Keratinocyte (primary cell): Measurements from ENCODE around the gene COG4. TPM values are rescaled to one million over a fixed set of nuclear protein-coding genes. Genes with fewer than 3 reads are reported as not detected.

Source experiments
- DNase-seq: peaks from one replicate; pipeline ENCODE4 v3.0.0-alpha.2; 2011; ENCODE audit warnings: low read depth, missing footprints, low spot score
- FAIRE-seq: peaks from 2 replicates; lab custom pipeline; 2011; peaks lifted over from hg19 to GRCh38; lab: Jason Lieb, UNC
- H2AFZ ChIP-seq: 2 replicates; pipeline ENCODE4 v1.6.0; 2012; ENCODE audit warnings: low read length, control low read depth, inconsistent platforms; ENCODE audit not compliant: control insufficient read depth
- H3K27ac ChIP-seq: 2 replicates; pipeline ENCODE4 v1.5.1; 2011; ENCODE audit warnings: low read length; ENCODE audit not compliant: control insufficient read depth, insufficient read depth
- H3K27me3 ChIP-seq: 3 replicates; pipeline ENCODE4 v1.6.0; 2011; ENCODE audit warnings: low read length; ENCODE audit not compliant: control insufficient read depth, insufficient read depth; ENCODE audit errors: extremely low read depth
- H3K36me3 ChIP-seq, 2 experiments: 2 replicates in 1 of 2; 3 replicates in 1 of 2; pipeline ENCODE4 v1.5.1; 2011; ENCODE audit warnings: low read length in 2 of 2, mild to moderate bottlenecking in 1 of 2; ENCODE audit not compliant: control insufficient read depth in 2 of 2, insufficient read depth in 2 of 2; ENCODE audit errors: extremely low read depth in 1 of 2
- H3K4me1 ChIP-seq: 3 replicates; pipeline ENCODE4 v1.5.1; 2011; ENCODE audit warnings: low read length; ENCODE audit not compliant: control insufficient read depth, insufficient read depth; ENCODE audit errors: extremely low read depth
- H3K4me2 ChIP-seq: 3 replicates; pipeline ENCODE4 v1.6.0; 2011; ENCODE audit warnings: low read depth, low read length; ENCODE audit not compliant: control insufficient read depth, insufficient read depth; ENCODE audit errors: extremely low read depth
- H3K4me3 ChIP-seq, 3 experiments: fragments of 200-600 bp in 1 of 3; sonication (generic) in 1 of 3; 2 replicates in 2 of 3; 3 replicates in 1 of 3; pipeline ENCODE4 v1.5.1; 2011 to 2016; ENCODE audit warnings: low read length in 3 of 3, mild to moderate bottlenecking in 3 of 3, control low read depth in 2 of 3, inconsistent platforms in 1 of 3, low read depth in 1 of 3, mixed read lengths in 1 of 3, mixed run types in 1 of 3, moderate library complexity in 1 of 3; ENCODE audit not compliant: control insufficient read depth in 2 of 3, insufficient read depth in 2 of 3; ENCODE audit errors: extremely low read depth in 1 of 3
- H3K79me2 ChIP-seq: 2 replicates; pipeline ENCODE4 v1.6.0; 2012; ENCODE audit warnings: low read length; ENCODE audit not compliant: control insufficient read depth, insufficient read depth
- H3K9ac ChIP-seq: 3 replicates; pipeline ENCODE4 v1.6.0; 2011; ENCODE audit warnings: low read length; ENCODE audit not compliant: control insufficient read depth, insufficient read depth; ENCODE audit errors: extremely low read depth
- H3K9me1 ChIP-seq: 3 replicates; pipeline ENCODE4 v1.6.0; 2011; ENCODE audit warnings: low read length; ENCODE audit not compliant: control insufficient read depth, insufficient read depth; ENCODE audit errors: extremely low read depth
- H3K9me3 ChIP-seq: 2 replicates; pipeline ENCODE4 v1.5.1; 2012; ENCODE audit warnings: low read depth, low read length; ENCODE audit not compliant: control insufficient read depth
- H4K20me1 ChIP-seq: 3 replicates; pipeline ENCODE4 v1.6.0; 2011; ENCODE audit warnings: low read length; ENCODE audit not compliant: control insufficient read depth, insufficient read depth; ENCODE audit errors: extremely low read depth
- CTCF ChIP-seq, 3 experiments: IDR thresholded peaks in 1 of 3; conservative IDR thresholded peaks in 1 of 3; optimal IDR thresholded peaks in 1 of 3; 2 replicates in 2 of 3; 3 replicates in 1 of 3; pipeline versions ENCODE3 to v1.5.1; 2011; ENCODE audit warnings: low read length in 3 of 3, mild to moderate bottlenecking in 3 of 3, moderate library complexity in 2 of 3, control low read depth in 1 of 3, inconsistent platforms in 1 of 3; ENCODE audit not compliant: insufficient read depth in 2 of 3; ENCODE audit errors: extremely low read depth in 1 of 3
- EZH2 ChIP-seq: IDR thresholded peaks from one replicate; pipeline ENCODE4 v1.6.1; 2012; ENCODE audit warnings: inconsistent platforms, mild to moderate bottlenecking, low read length, moderate library complexity
- dilution Hi-C: fragments of 300-500 bp; cut with MboI; formaldehyde crosslinking; loops from one replicate; pipeline ENCODE4 v1.7.0; 2020; ENCODE audit warnings: low sequenced_read_pairs; ENCODE audit not compliant: extremely low pct_ligation_motif_present
- polyA plus RNA-seq, 5 experiments: library from polyadenylated mRNA; depleted of rRNA in 3 of 5; stranded (reverse) in 3 of 5; stranded (forward) in 1 of 5; unstranded in 1 of 5; fragments of >200 nt; gene quantifications; 1 replicate in 1 of 5; 2 replicates in 3 of 5; 3 replicates in 1 of 5; pipeline versions ENCODE4 v1.2.1 to v1.2.3, GENCODE V29; 2011 to 2012; ENCODE audit warnings: missing spikeins in 2 of 5, low read depth in 1 of 5, low replicate concordance in 1 of 5

Gene COG4
- polyA plus RNA-seq, 1 donor (not counting 4 experiments of a cell fraction or from before 2014, with no cell fraction given): 38.9 TPM

GRCh38 chr16:70470927-70471341 lies 52.4 kb downstream of the COG4 start:
- no peak overlapping the region for H2AFZ ChIP-seq
- H3K9me3 ChIP-seq: no peaks in the 10 kb centered on the region
- no peaks in the 10 kb centered on the region for H4K20me1 ChIP-seq
- peaks cover 11% of the 10 kb centered on the region for H3K4me1 ChIP-seq
- TF ChIP-seq CTCF (optimal IDR thresholded peaks at IDR 0.05 in 1 of 3, IDR thresholded peaks at IDR 0.05 in 1 of 3, conservative IDR thresholded peaks at IDR 0.05 in 1 of 3; ENCODE audit: extremely low read depth in 1 of 3, insufficient read depth in 2 of 3, low read length in 3 of 3) (peak in 2 of 3 experiments; percentile 31 to 64), EZH2 (no peak)
- no peak overlapping the region for H3K4me3 ChIP-seq
- FAIRE-seq (no peak), DNase-seq (no peak)
- no peaks in the 10 kb centered on the region for H3K79me2 ChIP-seq
- no peak overlapping the region for H3K9ac ChIP-seq
- dilution Hi-C loops: no loop called here
- no peaks in the 10 kb centered on the region for H3K27me3 ChIP-seq
- H3K36me3 ChIP-seq: peaks cover 3 to 7% of the 10 kb centered on the region in 2 experiments
- H3K4me2 ChIP-seq: no peak overlapping the region
- no peak overlapping the region for H3K27ac ChIP-seq
- no peaks in the 10 kb centered on the region for H3K9me1 ChIP-seq

GRCh38 chr16:70470141-70470926 lies 53.0 kb downstream of the COG4 start:
- no peak overlapping the region for H2AFZ ChIP-seq
- DNase-seq (no peak), FAIRE-seq (no peak)
- dilution Hi-C loops: no loop called here
- no peaks in the 10 kb centered on the region for H3K79me2 ChIP-seq
- no peaks in the 10 kb centered on the region for H4K20me1 ChIP-seq
- no peak overlapping the region for H3K4me3 ChIP-seq
- no peaks in the 10 kb centered on the region for H3K27me3 ChIP-seq
- no peaks in the 10 kb centered on the region for H3K9me3 ChIP-seq
- H3K4me2 ChIP-seq: no peak overlapping the region
- no peak overlapping the region for H3K9ac ChIP-seq
- TF ChIP-seq EZH2 (no peak), CTCF (optimal IDR thresholded peaks at IDR 0.05 in 1 of 3, IDR thresholded peaks at IDR 0.05 in 1 of 3, conservative IDR thresholded peaks at IDR 0.05 in 1 of 3; ENCODE audit: extremely low read depth in 1 of 3, insufficient read depth in 2 of 3, low read length in 3 of 3) (no peak)
- H3K4me1 ChIP-seq: peaks cover 5% of the 10 kb centered on the region
- no peak overlapping the region for H3K27ac ChIP-seq
- H3K36me3 ChIP-seq: peaks cover 3 to 7% of the 10 kb centered on the region in 2 experiments
- no peaks in the 10 kb centered on the region for H3K9me1 ChIP-seq
